ENCODE results near the gene ELOVL2. TPM values are rescaled to one million over a fixed set of nuclear protein-coding genes. Genes with fewer than 3 reads are reported as not detected.
"Not testable (repeated sequence)": the region's sequence is repeated elsewhere in the genome, so short reads cannot be mapped to it uniquely, and the experiment has no call there.

Gene ELOVL2
- total RNA-seq, 2 donors from 2014 or later: 0.41 to 0.78 TPM

DNA sequence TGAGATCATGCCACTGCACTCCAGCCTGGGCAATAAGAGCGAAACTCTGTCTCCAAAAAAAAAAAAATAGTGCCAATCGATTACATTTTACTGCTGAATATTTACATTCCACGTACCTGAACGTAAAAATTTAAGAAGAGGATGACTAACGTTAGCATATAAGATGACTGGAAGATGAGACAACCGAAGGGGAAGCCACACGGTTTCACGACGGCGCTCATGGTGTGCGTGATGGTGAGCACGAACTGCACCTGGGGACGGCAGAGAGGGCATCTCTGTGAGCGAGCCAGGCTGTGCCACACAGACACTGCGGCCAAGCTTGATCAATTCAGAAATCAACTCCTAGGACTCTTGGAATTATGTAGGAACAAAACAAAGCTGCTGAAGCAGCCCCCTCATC, 54.5 kb downstream of the ELOVL2 start:
- DNase-seq (ENCODE audit: low spot score) (no peak), ATAC-seq (ENCODE audit: insufficient number of reproducible peaks, low FRiP score, low read depth) (no peak)
- Histone ChIP-seq H3K4me1 (ENCODE audit: control insufficient read depth in 1 of 2, low read depth in 2 of 2) (no peaks in the 10 kb centered on the region), H3K36me3 (no peaks in the 10 kb centered on the region), H3K4me3 (no peak overlapping the region), H3K27ac (no peak overlapping the region), H3K9me3 (no peaks in the 10 kb centered on the region), H3K27me3 (replicated peaks; ENCODE audit: insufficient read depth) (no peaks in the 10 kb centered on the region)
- TF ChIP-seq CTCF (IDR thresholded peaks at IDR 0.05): no peak

DNA sequence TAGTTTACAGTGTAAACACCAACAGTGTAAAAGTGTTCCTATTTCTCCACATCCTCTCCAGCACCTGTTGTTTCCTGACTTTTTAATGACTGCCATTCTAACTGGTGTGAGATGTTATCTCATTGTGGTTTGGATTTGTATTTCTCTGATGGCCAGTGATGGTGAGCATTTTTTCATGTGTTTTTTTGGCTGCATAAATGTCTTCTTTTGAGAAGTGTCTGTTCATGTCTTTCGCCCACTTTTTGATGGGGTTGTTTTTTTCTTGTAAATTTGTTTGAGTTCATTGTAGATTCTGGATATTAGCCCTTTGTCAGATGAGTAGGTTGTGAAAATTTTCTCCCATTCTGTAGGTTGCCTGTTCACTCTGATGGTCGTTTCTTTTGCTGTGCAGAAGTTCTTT, 59.1 kb downstream of the ELOVL2 start:
- H3K4me3 ChIP-seq; H3K9me3 ChIP-seq; H3K27ac ChIP-seq; DNase-seq (ENCODE audit: low spot score); H3K36me3 ChIP-seq; ATAC-seq (ENCODE audit: insufficient number of reproducible peaks, low FRiP score, low read depth); H3K27me3 ChIP-seq (replicated peaks; ENCODE audit: insufficient read depth); H3K4me1 ChIP-seq (ENCODE audit: control insufficient read depth in 1 of 2, low read depth in 2 of 2): not testable (repeated sequence)

GRCh38 chr6:10981409-10981808, 62.7 kb downstream of the ELOVL2 start:
- Histone ChIP-seq H3K27me3 (replicated peaks; ENCODE audit: insufficient read depth) (no peaks in the 10 kb centered on the region), H3K27ac (no peak overlapping the region), H3K9me3 (no peaks in the 10 kb centered on the region), H3K36me3 (no peaks in the 10 kb centered on the region), H3K4me1 (ENCODE audit: control insufficient read depth in 1 of 2, low read depth in 2 of 2) (no peaks in the 10 kb centered on the region), H3K4me3 (no peak overlapping the region)
- ATAC-seq (ENCODE audit: insufficient number of reproducible peaks, low FRiP score, low read depth) (no peak), DNase-seq (ENCODE audit: low spot score) (no peak)
- TF ChIP-seq CTCF (IDR thresholded peaks at IDR 0.05): no peak

- Histone ChIP-seq H3K4me1 (ENCODE audit: control insufficient read depth in 1 of 2, low read depth in 2 of 2) (no peaks in the 10 kb centered on the region), H3K27ac (no peak overlapping the region), H3K27me3 (replicated peaks; ENCODE audit: insufficient read depth) (no peaks in the 10 kb centered on the region), H3K4me3 (no peak overlapping the region), H3K9me3 (no peaks in the 10 kb centered on the region), H3K36me3 (no peaks in the 10 kb centered on the region)
- DNase-seq (ENCODE audit: low spot score) (no peak), ATAC-seq (ENCODE audit: insufficient number of reproducible peaks, low FRiP score, low read depth) (no peak)
- no peak for TF ChIP-seq CTCF (IDR thresholded peaks at IDR 0.05)
These were observed 64.5 kb downstream of the ELOVL2 start for GRCh38 chr6:10979603-10980002.

- no peak for TF ChIP-seq CTCF (IDR thresholded peaks at IDR 0.05)
- no peak overlapping the region for H3K27ac ChIP-seq
- no peak for ATAC-seq (ENCODE audit: insufficient number of reproducible peaks, low FRiP score, low read depth)
These were observed 66.7 kb downstream of the ELOVL2 start for GRCh38 chr6:10977231-10977968.

GRCh38 chr6:10976571-10976970, 67.5 kb downstream of the ELOVL2 start:
- no peak for ATAC-seq (ENCODE audit: insufficient number of reproducible peaks, low FRiP score, low read depth)
- TF ChIP-seq CTCF (IDR thresholded peaks at IDR 0.05): no peak
- no peak for DNase-seq (ENCODE audit: low spot score)

More at GRCh38 chr6:10977231-10977968, 66.7 kb downstream of the ELOVL2 start:
- no peaks in the 10 kb centered on the region for H3K36me3 ChIP-seq
- H3K9me3 ChIP-seq: no peaks in the 10 kb centered on the region
- H3K4me3 ChIP-seq: no peak overlapping the region
- H3K4me1 ChIP-seq (ENCODE audit: control insufficient read depth in 1 of 2, low read depth in 2 of 2): no peaks in the 10 kb centered on the region
- no peaks in the 10 kb centered on the region for H3K27me3 ChIP-seq (replicated peaks; ENCODE audit: insufficient read depth)
- DNase-seq (ENCODE audit: low spot score): no peak

More at GRCh38 chr6:10976571-10976970, 67.5 kb downstream of the ELOVL2 start:
- Histone ChIP-seq H3K9me3 (no peaks in the 10 kb centered on the region), H3K36me3 (no peaks in the 10 kb centered on the region), H3K4me1 (ENCODE audit: control insufficient read depth in 1 of 2, low read depth in 2 of 2) (no peaks in the 10 kb centered on the region), H3K27ac (no peak overlapping the region), H3K4me3 (no peak overlapping the region), H3K27me3 (replicated peaks; ENCODE audit: insufficient read depth) (no peaks in the 10 kb centered on the region)

Measured in thoracic aorta (tissue), 2 donors.